GM21723 (cell line): ENCODE measurements around the gene ZW10.
"Not testable (repeated sequence)": the region's sequence is repeated elsewhere in the genome, so short reads cannot be mapped to it uniquely, and the experiment has no call there.

ENCODE experiments used
- ATAC-seq: cut with Tn5 transposase; IDR thresholded peaks from one replicate; pipeline ENCODE4 v1.9.1; 2021; ENCODE audit warnings: mild to moderate bottlenecking, moderate library complexity; ENCODE audit not compliant: unreplicated experiment

Gene ZW10

GRCh38 chr11:113773416-113774173 is at the start of gene ZW10:
TSS of gene ZW10 (minus strand) at chr11:113773692. CDS start at chr11:113773666, 26 bp downstream.
- ATAC-seq: peak; percentile 98

GRCh38 chr11:113818426-113818825 is 44.9 kb upstream of the ZW10 start:
- no peak for ATAC-seq

GRCh38 chr11:113817626-113818025 is 44.1 kb upstream of the ZW10 start:
- ATAC-seq: no peak

- no peak for ATAC-seq
These were observed 43.7 kb upstream of the ZW10 start for GRCh38 chr11:113817162-113817561.

- ATAC-seq: no peak
These were observed 40.7 kb upstream of the ZW10 start for GRCh38 chr11:113814181-113814580.

GRCh38 chr11:113808931-113809330 is 35.4 kb upstream of the ZW10 start:
- no peak for ATAC-seq

- ATAC-seq: peak; percentile 57
These were observed 32.9 kb upstream of the ZW10 start for GRCh38 chr11:113806406-113806805.

- ATAC-seq: no peak
These were observed 32.1 kb upstream of the ZW10 start for GRCh38 chr11:113805640-113806039.

- no peak for ATAC-seq
These were observed 29.1 kb upstream of the ZW10 start for GRCh38 chr11:113802621-113803020.

GRCh38 chr11:113796663-113797259 is 23.3 kb upstream of the ZW10 start:
- peak; percentile 72 for ATAC-seq

- no peak for ATAC-seq
These were observed 16.3 kb upstream of the ZW10 start for GRCh38 chr11:113789675-113790320.

- ATAC-seq: not testable (repeated sequence)
These were observed 15.5 kb upstream of the ZW10 start for GRCh38 chr11:113789016-113789415.

- no peak for ATAC-seq
These were observed 8.6 kb upstream of the ZW10 start for GRCh38 chr11:113782134-113782533.

- ATAC-seq: no peak
These were observed 8.2 kb upstream of the ZW10 start for GRCh38 chr11:113781682-113782081.

- ATAC-seq: no peak
These were observed 6.0 kb upstream of the ZW10 start, which contains the start of gene CLDN25 for GRCh38 chr11:113779496-113779895. TSS of gene CLDN25 (plus strand) at chr11:113779796. CDS start at chr11:113779796, 0 bp downstream.

- ATAC-seq: no peak
These were observed 4.8 kb upstream of the ZW10 start for GRCh38 chr11:113778111-113778910.

- no peak for ATAC-seq
These were observed 647 bp upstream of the ZW10 start for GRCh38 chr11:113774174-113774503.

- no peak for ATAC-seq
These were observed 438 bp downstream of the ZW10 start for GRCh38 chr11:113773092-113773415.

GRCh38 chr11:113771964-113772363 is 1.5 kb downstream of the ZW10 start:
- no peak for ATAC-seq

- no peak for ATAC-seq
These were observed 8.8 kb downstream of the ZW10 start for GRCh38 chr11:113764527-113765219.

- ATAC-seq: not testable (repeated sequence)
These were observed 10.5 kb downstream of the ZW10 start for GRCh38 chr11:113763040-113763439.
